Measurements from ENCODE around the gene LEKR1. TPM values are rescaled to one million over a fixed set of nuclear protein-coding genes. Genes with fewer than 3 reads are reported as not detected.

The LEKR1 gene
- total RNA-seq, 5 donors from 2014 or later (not counting 1 experiment from before 2014, with no cell fraction given) = 1.2 to 3.6 (median 2.8) TPM

DNA sequence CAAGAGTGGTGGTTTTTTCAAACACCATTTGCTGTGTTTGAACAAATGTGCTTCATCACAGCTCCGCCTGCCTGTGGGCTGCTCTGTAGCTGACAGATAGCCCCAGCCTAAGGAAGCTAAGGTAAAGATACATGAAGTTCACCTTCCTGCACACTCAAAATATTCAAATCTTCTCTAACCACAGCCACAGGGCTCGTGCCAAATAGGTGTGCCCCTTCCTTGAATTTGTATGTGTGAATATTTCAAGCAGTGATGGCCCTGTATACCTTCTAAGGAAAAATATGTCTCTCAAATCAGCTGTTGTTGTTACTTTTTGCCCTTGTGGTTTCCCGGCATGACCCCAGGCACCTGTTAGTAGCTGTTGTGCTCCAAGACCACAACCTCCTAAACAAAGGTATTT, 241.0 kb downstream of the LEKR1 start:
- ChIA-PET POLR2A (interaction anchor here (0.6 to 1.9 kb wide), 4 partner anchors 13 to 384 kb away, joined by 3 to 8 read pairs (median 4); no protein-coding TSS in a partner anchor), CTCF (interaction anchor here in 1 of 2 donors (0.5 to 2.0 kb wide), 9 partner anchors 11 to 823 kb away, joined by 3 to 8 read pairs (median 4); no protein-coding TSS in a partner anchor)
- Mint-ChIP-seq H3K4me3 (peak overlapping the region in 2 of 3 donors; percentile 23 to 28), H3K4me1 (peaks cover 26 to 36% (median 29%) of the 10 kb centered on the region in 3 donors), H3K27me3 (peaks cover 0 to 2% of the 10 kb centered on the region in 2 donors), H3K36me3 (no peaks in the 10 kb centered on the region), H3K9me3 (no peaks in the 10 kb centered on the region), H3K27ac (peak overlapping the region; percentile 81 to 91)
- DNase-seq (peak in 33 of 35 experiments; percentile 8 to 72 (median 29)), ATAC-seq (replicated peaks in 1 of 4) (peak; percentile 74 to 94 (median 92))
- H3K27ac ChIP-seq (ENCODE audit: low read length) = peak overlapping the region; percentile 22
- H3K4me1 ChIP-seq (ENCODE audit: control insufficient read depth in 1 of 2, extremely low read depth in 1 of 2, insufficient read depth in 2 of 2, low read length in 2 of 2) = peaks cover 10 to 35% of the 10 kb centered on the region in 2 experiments
- H3K36me3 ChIP-seq (ENCODE audit: control insufficient read depth in 2 of 2, extremely low read depth in 1 of 2, insufficient read depth in 1 of 2, low read length in 1 of 2) = no peaks in the 10 kb centered on the region
- no CpG with 5 or more reads among the region's 3 CpGs for WGBS (ENCODE audit: insufficient coverage)
- no peak overlapping the region for H3K4me3 ChIP-seq (ENCODE audit: control insufficient read depth in 1 of 2, extremely low read depth in 1 of 2, low read length in 1 of 2)
- H3K27me3 ChIP-seq (replicated peaks in 1 of 2; ENCODE audit: control insufficient read depth in 2 of 2, extremely low read depth in 1 of 2, insufficient read depth in 2 of 2, low read length in 1 of 2) = no peaks in the 10 kb centered on the region
- no peaks in the 10 kb centered on the region for H3K9me3 ChIP-seq

DNA sequence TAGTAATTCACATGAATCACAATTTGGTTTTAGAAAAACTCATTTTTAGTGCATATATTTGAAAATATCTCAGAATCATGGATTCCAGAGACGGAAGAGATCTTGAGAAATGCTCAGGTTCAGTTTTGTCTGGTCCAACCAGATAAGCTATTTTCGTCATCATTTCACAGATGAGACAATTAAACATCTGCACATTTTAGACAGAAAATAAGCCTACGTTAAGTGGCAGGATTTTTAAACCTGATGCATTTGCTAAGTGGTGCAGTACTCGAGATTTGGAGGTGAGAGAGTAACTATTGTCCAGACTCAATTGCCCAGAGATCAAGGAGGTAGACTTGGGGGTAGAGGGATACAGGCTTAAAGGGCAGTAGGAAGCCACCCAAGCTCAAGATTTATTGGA, 243.3 kb downstream of the LEKR1 start:
- 86% methylated on average over 3 of the region's 4 CpGs for WGBS (ENCODE audit: insufficient coverage)
- no peak overlapping the region for H3K4me3 Mint-ChIP-seq
- H3K36me3 Mint-ChIP-seq = no peaks in the 10 kb centered on the region
- DNase-seq = no peak
- CTCF ChIA-PET = interaction anchor here (0.6 to 0.9 kb wide), 4 partner anchors 25 to 118 kb away, joined by 3 to 4 read pairs (median 3); no protein-coding TSS in a partner anchor
- Histone ChIP-seq H3K9me3 (no peaks in the 10 kb centered on the region), H3K36me3 (ENCODE audit: control insufficient read depth in 2 of 2, extremely low read depth in 1 of 2, insufficient read depth in 1 of 2, low read length in 1 of 2) (no peaks in the 10 kb centered on the region), H3K27ac (ENCODE audit: low read length) (no peak overlapping the region), H3K4me1 (ENCODE audit: control insufficient read depth in 1 of 2, extremely low read depth in 1 of 2, insufficient read depth in 2 of 2, low read length in 2 of 2) (peaks cover 10 to 35% of the 10 kb centered on the region in 2 experiments), H3K27me3 (replicated peaks in 1 of 2; ENCODE audit: control insufficient read depth in 2 of 2, extremely low read depth in 1 of 2, insufficient read depth in 2 of 2, low read length in 1 of 2) (no peaks in the 10 kb centered on the region), H3K4me3 (ENCODE audit: control insufficient read depth in 1 of 2, extremely low read depth in 1 of 2, low read length in 1 of 2) (no peak overlapping the region)
- ATAC-seq (replicated peaks in 1 of 4) = no peak
- H3K27me3 Mint-ChIP-seq = no peaks in the 10 kb centered on the region
- POLR2A ChIA-PET = no interaction called here
- peaks cover 26 to 34% (median 29%) of the 10 kb centered on the region in 3 donors for H3K4me1 Mint-ChIP-seq
- H3K9me3 Mint-ChIP-seq = no peaks in the 10 kb centered on the region
- H3K27ac Mint-ChIP-seq = peak overlapping the region in 1 of 2 donors; percentile 11

DNA sequence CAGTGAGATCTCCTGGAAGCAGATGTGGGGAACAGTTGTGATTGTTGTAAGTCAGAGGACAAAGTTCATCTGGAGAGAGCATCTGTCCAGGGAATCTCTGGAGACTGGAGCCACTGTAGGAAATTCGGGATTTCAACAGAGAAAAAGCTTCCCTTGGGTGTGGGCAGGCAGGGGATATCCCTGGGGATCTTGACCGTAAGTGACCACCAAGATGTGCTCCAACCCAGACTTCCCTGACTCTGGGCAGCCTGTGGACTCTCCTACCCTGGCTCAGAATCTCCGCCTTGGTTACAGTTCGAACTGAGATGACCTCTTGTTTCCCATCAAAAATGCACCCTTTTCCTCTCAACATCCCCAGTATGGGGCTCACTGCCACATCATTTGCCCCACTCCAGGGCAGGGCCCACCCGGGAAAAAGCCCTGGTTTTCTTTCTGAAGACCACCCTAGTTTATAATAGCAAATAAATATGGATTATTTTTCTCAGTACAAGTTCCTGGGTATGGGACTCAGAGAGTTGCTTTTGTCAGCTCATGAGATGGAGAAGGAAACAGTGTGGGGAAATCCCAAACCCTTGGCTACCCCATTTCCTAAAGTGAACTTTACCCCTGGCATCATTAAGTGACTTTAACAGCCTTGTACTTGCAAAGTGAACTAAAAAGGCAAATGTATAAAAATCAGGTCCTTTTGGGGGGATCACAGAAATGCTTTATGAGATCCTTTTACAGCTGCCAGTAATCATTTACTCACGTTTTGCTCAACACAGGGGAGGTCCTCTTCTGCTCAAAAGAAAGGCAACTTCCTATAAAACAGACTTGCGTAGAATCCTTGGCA, 243.9 kb downstream of the LEKR1 start:
- Histone ChIP-seq H3K36me3 (ENCODE audit: control insufficient read depth in 2 of 2, extremely low read depth in 1 of 2, insufficient read depth in 1 of 2, low read length in 1 of 2) (no peaks in the 10 kb centered on the region), H3K4me1 (ENCODE audit: control insufficient read depth in 1 of 2, extremely low read depth in 1 of 2, insufficient read depth in 2 of 2, low read length in 2 of 2) (peaks cover 10 to 35% of the 10 kb centered on the region in 2 experiments), H3K27me3 (replicated peaks in 1 of 2; ENCODE audit: control insufficient read depth in 2 of 2, extremely low read depth in 1 of 2, insufficient read depth in 2 of 2, low read length in 1 of 2) (no peaks in the 10 kb centered on the region), H3K4me3 (ENCODE audit: control insufficient read depth in 1 of 2, extremely low read depth in 1 of 2, low read length in 1 of 2) (no peak overlapping the region), H3K9me3 (no peaks in the 10 kb centered on the region), H3K27ac (ENCODE audit: low read length) (no peak overlapping the region)
- 94% methylated on average over 4 of the region's 7 CpGs for WGBS (ENCODE audit: insufficient coverage)
- no peaks in the 10 kb centered on the region for H3K9me3 Mint-ChIP-seq
- no peak overlapping the region for H3K4me3 Mint-ChIP-seq
- no peaks in the 10 kb centered on the region for H3K36me3 Mint-ChIP-seq
- no peak for ATAC-seq (replicated peaks in 1 of 4)
- no peak for DNase-seq
- H3K4me1 Mint-ChIP-seq = peaks cover 26 to 33% (median 29%) of the 10 kb centered on the region in 3 donors
- ChIA-PET POLR2A (no interaction called here), CTCF (interaction anchor here in 1 of 2 donors (0.5 to 0.7 kb wide), 2 partner anchors 78 to 1028 kb away, joined by 3 to 4 read pairs; no protein-coding TSS in a partner anchor)
- H3K27ac Mint-ChIP-seq = peak overlapping the region in 1 of 2 donors; percentile 5
- H3K27me3 Mint-ChIP-seq = peaks cover 0 to 2% of the 10 kb centered on the region in 2 donors

DNA sequence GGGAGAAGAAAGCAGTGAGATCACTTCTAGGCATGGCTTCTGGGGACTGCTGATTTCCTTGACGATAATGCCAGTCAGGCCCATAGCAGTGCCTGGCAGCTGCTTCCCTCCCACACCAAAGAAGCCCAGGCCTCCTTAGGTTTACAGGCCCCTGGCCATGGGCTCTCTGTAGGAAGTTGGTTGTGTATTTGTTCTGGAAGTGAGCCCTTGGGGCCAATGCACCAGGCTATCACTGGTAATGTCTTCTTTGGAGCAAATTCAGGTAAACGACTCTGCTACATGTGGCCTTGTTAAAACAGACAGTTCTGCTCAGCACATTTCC, 244.5 kb downstream of the LEKR1 start:
- DNase-seq (no peak), ATAC-seq (replicated peaks in 1 of 4) (no peak)
- WGBS (ENCODE audit: insufficient coverage) = 100% methylated on average over 2 of the region's 2 CpGs
- H3K36me3 Mint-ChIP-seq = no peaks in the 10 kb centered on the region
- peak overlapping the region in 1 of 2 donors; percentile 5 for H3K27ac Mint-ChIP-seq
- ChIA-PET CTCF (no interaction called here), POLR2A (no interaction called here)
- peaks cover 10 to 33% of the 10 kb centered on the region in 2 experiments for H3K4me1 ChIP-seq (ENCODE audit: control insufficient read depth in 1 of 2, extremely low read depth in 1 of 2, insufficient read depth in 2 of 2, low read length in 2 of 2)
- H3K4me3 ChIP-seq (ENCODE audit: control insufficient read depth in 1 of 2, extremely low read depth in 1 of 2, low read length in 1 of 2) = no peak overlapping the region
- H3K27me3 ChIP-seq (replicated peaks in 1 of 2; ENCODE audit: control insufficient read depth in 2 of 2, extremely low read depth in 1 of 2, insufficient read depth in 2 of 2, low read length in 1 of 2) = no peaks in the 10 kb centered on the region
- no peak overlapping the region for H3K4me3 Mint-ChIP-seq
- no peaks in the 10 kb centered on the region for H3K9me3 ChIP-seq
- H3K27ac ChIP-seq (ENCODE audit: low read length) = no peak overlapping the region
- peaks cover 0 to 3% of the 10 kb centered on the region in 2 donors for H3K27me3 Mint-ChIP-seq
- H3K4me1 Mint-ChIP-seq = peaks cover 28 to 34% (median 32%) of the 10 kb centered on the region in 3 donors
- H3K9me3 Mint-ChIP-seq = no peaks in the 10 kb centered on the region
- no peaks in the 10 kb centered on the region for H3K36me3 ChIP-seq (ENCODE audit: control insufficient read depth in 2 of 2, extremely low read depth in 1 of 2, insufficient read depth in 1 of 2, low read length in 1 of 2)

DNA sequence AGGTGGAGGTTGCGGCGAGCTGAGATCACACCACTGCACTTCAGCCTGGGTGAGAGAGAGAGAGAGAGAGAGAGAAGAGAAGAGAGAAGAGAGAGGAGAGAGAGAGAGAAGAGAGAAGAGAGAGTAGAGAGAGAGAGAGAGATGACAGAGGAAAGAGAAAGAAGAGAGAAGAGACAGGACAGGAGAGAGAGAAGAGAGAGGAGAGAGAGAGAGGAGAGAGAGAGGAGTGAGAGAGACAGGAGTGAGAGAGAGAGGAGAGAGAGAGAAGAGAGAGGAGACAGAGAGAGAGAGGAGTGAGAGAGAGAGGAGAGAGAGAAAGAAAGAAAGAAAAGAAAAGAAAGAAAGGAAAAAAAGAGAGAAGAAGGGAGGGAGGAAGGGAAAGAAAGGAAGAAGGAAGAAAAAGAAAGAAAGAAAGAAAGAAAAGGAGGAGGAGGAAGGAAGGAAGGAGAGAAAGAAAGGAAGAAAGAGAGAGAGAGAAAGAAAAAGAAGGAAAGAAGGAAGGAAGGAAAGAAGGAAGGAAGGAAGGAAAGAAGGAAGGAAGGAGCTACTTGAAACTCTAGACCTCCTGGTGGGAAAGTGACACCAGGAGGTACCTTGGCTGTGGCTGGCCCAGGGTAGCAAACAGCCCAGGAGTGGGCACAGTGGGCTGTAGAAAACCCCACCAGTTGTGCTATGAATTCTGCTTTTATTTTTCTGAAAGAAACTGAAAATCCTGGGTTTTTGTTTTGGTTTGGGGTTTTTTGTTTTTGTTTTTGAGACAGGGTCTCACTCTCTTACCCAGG, 245.8 kb downstream of the LEKR1 start:
- no peak for DNase-seq
- 86% methylated on average over 2 of the region's 2 CpGs for WGBS (ENCODE audit: insufficient coverage)
- Mint-ChIP-seq H3K27me3 (peaks cover 0 to 3% of the 10 kb centered on the region in 2 donors), H3K27ac (peak overlapping the region in 1 of 2 donors; percentile 5), H3K4me1 (peaks cover 18 to 28% (median 27%) of the 10 kb centered on the region in 3 donors), H3K4me3 (no peak overlapping the region), H3K36me3 (no peaks in the 10 kb centered on the region), H3K9me3 (no peaks in the 10 kb centered on the region)
- POLR2A ChIA-PET = interaction anchor here in 1 of 2 donors (0.7 kb wide), 1 partner anchor 23 kb away, joined by 4 read pairs; no protein-coding TSS in a partner anchor
- no peaks in the 10 kb centered on the region for H3K27me3 ChIP-seq (replicated peaks in 1 of 2; ENCODE audit: control insufficient read depth in 2 of 2, extremely low read depth in 1 of 2, insufficient read depth in 2 of 2, low read length in 1 of 2)
- no peaks in the 10 kb centered on the region for H3K36me3 ChIP-seq (ENCODE audit: control insufficient read depth in 2 of 2, extremely low read depth in 1 of 2, insufficient read depth in 1 of 2, low read length in 1 of 2)
- H3K4me1 ChIP-seq (ENCODE audit: control insufficient read depth in 1 of 2, extremely low read depth in 1 of 2, insufficient read depth in 2 of 2, low read length in 2 of 2) = peaks cover 3 to 23% of the 10 kb centered on the region in 2 experiments
- no peak overlapping the region for H3K27ac ChIP-seq (ENCODE audit: low read length)
- ATAC-seq (replicated peaks in 1 of 4) = no peak
- no peak overlapping the region for H3K4me3 ChIP-seq (ENCODE audit: control insufficient read depth in 1 of 2, extremely low read depth in 1 of 2, low read length in 1 of 2)
- no peaks in the 10 kb centered on the region for H3K9me3 ChIP-seq
- CTCF ChIA-PET = interaction anchor here in 1 of 2 donors (0.7 to 1.2 kb wide), 2 partner anchors 54 to 369 kb away, joined by 3 read pairs; no protein-coding TSS in a partner anchor

DNA sequence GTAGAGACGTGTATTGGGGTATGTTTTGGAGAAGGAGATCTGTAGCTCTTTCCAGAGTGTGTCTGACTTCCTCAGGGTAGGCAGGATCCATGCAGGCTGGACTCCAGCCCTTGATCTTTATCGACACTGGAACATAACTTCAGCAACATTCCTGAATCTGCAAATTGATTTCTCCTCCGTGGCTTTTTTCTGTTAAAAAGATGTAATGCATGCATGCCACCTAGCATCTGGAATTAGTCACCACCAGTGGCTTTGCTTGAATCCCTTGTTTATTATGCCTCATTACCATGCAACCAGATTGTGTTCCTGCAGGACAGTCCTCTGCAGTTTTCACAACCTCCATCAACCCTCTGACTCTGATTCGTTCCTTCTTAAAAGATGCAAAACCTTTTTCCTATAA, 247.7 kb downstream of the LEKR1 start:
- Mint-ChIP-seq H3K9me3 (no peaks in the 10 kb centered on the region), H3K27ac (no peak overlapping the region), H3K4me1 (peaks cover 7 to 14% (median 13%) of the 10 kb centered on the region in 3 donors), H3K36me3 (no peaks in the 10 kb centered on the region), H3K4me3 (no peak overlapping the region), H3K27me3 (peaks cover 0 to 3% of the 10 kb centered on the region in 2 donors)
- H3K4me3 ChIP-seq (ENCODE audit: control insufficient read depth in 1 of 2, extremely low read depth in 1 of 2, low read length in 1 of 2) = no peak overlapping the region
- ChIA-PET POLR2A (no interaction called here), CTCF (interaction anchor here in 1 of 2 donors (1.2 kb wide), 1 partner anchor 13 kb away, joined by 4 read pairs; no protein-coding TSS in a partner anchor)
- no peak for ATAC-seq (replicated peaks in 1 of 4)
- no peaks in the 10 kb centered on the region for H3K9me3 ChIP-seq
- H3K27ac ChIP-seq (ENCODE audit: low read length) = no peak overlapping the region
- 83% methylated on average over 2 of the region's 4 CpGs for WGBS (ENCODE audit: insufficient coverage)
- H3K27me3 ChIP-seq (replicated peaks in 1 of 2; ENCODE audit: control insufficient read depth in 2 of 2, extremely low read depth in 1 of 2, insufficient read depth in 2 of 2, low read length in 1 of 2) = no peaks in the 10 kb centered on the region
- no peak for DNase-seq
- H3K36me3 ChIP-seq (ENCODE audit: control insufficient read depth in 2 of 2, extremely low read depth in 1 of 2, insufficient read depth in 1 of 2, low read length in 1 of 2) = no peaks in the 10 kb centered on the region
- peaks cover 0 to 5% of the 10 kb centered on the region in 2 experiments for H3K4me1 ChIP-seq (ENCODE audit: control insufficient read depth in 1 of 2, extremely low read depth in 1 of 2, insufficient read depth in 2 of 2, low read length in 2 of 2)
